ENCODE results near the gene TMSB4X.

TMSB4X gene

GRCh38 chrX:12985331-12985730, 10.4 kb downstream of the TMSB4X start:
- H3K79me2 ChIP-seq (ENCODE audit: insufficient read depth, low read length) = no peaks in the 10 kb centered on the region
- H3K9me3 ChIP-seq (ENCODE audit: low read length) = no peaks in the 10 kb centered on the region
- H3F3A ChIP-seq (ENCODE audit: insufficient read depth, low read length) = no peaks in the 10 kb centered on the region
- H3K27ac ChIP-seq (ENCODE audit: low read depth, low read length, poor library complexity, severe bottlenecking) = peak overlapping the region; percentile 28
- no peaks in the 10 kb centered on the region for H3K9me2 ChIP-seq (ENCODE audit: low read depth, low read length)
- no peak overlapping the region for H3K4me3 ChIP-seq (ENCODE audit: low read depth, low read length, poor library complexity, severe bottlenecking)
- no peaks in the 10 kb centered on the region for H3K36me3 ChIP-seq (ENCODE audit: insufficient read depth, low read length)
- no peak overlapping the region for H3K4me2 ChIP-seq (ENCODE audit: low read length)
- TF ChIP-seq, protein P1, sequence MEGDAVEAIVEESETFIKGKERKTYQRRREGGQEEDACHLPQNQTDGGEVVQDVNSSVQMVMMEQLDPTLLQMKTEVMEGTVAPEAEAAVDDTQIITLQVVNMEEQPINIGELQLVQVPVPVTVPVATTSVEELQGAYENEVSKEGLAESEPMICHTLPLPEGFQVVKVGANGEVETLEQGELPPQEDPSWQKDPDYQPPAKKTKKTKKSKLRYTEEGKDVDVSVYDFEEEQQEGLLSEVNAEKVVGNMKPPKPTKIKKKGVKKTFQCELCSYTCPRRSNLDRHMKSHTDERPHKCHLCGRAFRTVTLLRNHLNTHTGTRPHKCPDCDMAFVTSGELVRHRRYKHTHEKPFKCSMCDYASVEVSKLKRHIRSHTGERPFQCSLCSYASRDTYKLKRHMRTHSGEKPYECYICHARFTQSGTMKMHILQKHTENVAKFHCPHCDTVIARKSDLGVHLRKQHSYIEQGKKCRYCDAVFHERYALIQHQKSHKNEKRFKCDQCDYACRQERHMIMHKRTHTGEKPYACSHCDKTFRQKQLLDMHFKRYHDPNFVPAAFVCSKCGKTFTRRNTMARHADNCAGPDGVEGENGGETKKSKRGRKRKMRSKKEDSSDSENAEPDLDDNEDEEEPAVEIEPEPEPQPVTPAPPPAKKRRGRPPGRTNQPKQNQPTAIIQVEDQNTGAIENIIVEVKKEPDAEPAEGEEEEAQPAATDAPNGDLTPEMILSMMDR (IDR thresholded peaks at IDR 0.05; ENCODE audit: low read length) = no peak
- TF ChIP-seq EZH2 (IDR thresholded peaks at IDR 0.05; ENCODE audit: borderline replicate concordance, low read length) = no peak
- peaks cover 37% of the 10 kb centered on the region for H3K4me1 ChIP-seq (ENCODE audit: insufficient read depth, low read length, severe bottlenecking)
- no peak overlapping the region for H2AFZ ChIP-seq (ENCODE audit: low read length)
- no peaks in the 10 kb centered on the region for H4K20me1 ChIP-seq (ENCODE audit: insufficient read depth, low read length)
- H3K27me3 ChIP-seq (ENCODE audit: insufficient read depth, low read length) = no peaks in the 10 kb centered on the region
- no peak overlapping the region for H3K9ac ChIP-seq (ENCODE audit: low read length)

GRCh38 chrX:12986164-12986779, 11.4 kb downstream of the TMSB4X start:
- Histone ChIP-seq H3K4me3 (ENCODE audit: low read depth, low read length, poor library complexity, severe bottlenecking) (no peak overlapping the region), H3K9me3 (ENCODE audit: low read length) (no peaks in the 10 kb centered on the region), H3K36me3 (ENCODE audit: insufficient read depth, low read length) (no peaks in the 10 kb centered on the region), H3K27ac (ENCODE audit: low read depth, low read length, poor library complexity, severe bottlenecking) (no peak overlapping the region), H3K79me2 (ENCODE audit: insufficient read depth, low read length) (no peaks in the 10 kb centered on the region), H4K20me1 (ENCODE audit: insufficient read depth, low read length) (no peaks in the 10 kb centered on the region), H3K9ac (ENCODE audit: low read length) (no peak overlapping the region), H3F3A (ENCODE audit: insufficient read depth, low read length) (no peaks in the 10 kb centered on the region), H3K9me2 (ENCODE audit: low read depth, low read length) (no peaks in the 10 kb centered on the region), H3K27me3 (ENCODE audit: insufficient read depth, low read length) (no peaks in the 10 kb centered on the region), H3K4me1 (ENCODE audit: insufficient read depth, low read length, severe bottlenecking) (peaks cover 44% of the 10 kb centered on the region), H2AFZ (ENCODE audit: low read length) (no peak overlapping the region), H3K4me2 (ENCODE audit: low read length) (no peak overlapping the region)
- TF ChIP-seq EZH2 (IDR thresholded peaks at IDR 0.05; ENCODE audit: borderline replicate concordance, low read length) = no peak
- TF ChIP-seq, protein P1 (IDR thresholded peaks at IDR 0.05; ENCODE audit: low read length) = no peak

DNA sequence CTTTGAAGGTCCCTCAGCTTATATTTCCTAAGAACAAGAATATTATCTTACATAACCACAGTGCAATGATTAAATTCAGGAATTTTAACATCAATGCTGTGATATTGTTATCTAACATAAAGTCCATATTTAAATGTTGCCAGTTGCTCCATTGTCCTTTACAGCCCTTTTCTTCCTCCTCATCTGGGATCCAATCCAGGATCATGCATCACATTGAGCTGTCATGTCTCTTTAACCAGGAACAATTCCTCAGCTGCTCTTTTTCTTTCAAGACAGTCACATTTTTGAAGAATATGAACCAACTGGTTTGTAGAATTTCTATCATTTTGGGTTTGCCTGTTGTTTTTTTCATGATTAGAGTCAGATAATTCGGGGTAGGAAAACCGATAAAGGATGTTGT, 12.0 kb downstream of the TMSB4X start:
- no peak overlapping the region for H2AFZ ChIP-seq (ENCODE audit: low read length)
- no peaks in the 10 kb centered on the region for H4K20me1 ChIP-seq (ENCODE audit: insufficient read depth, low read length)
- no peaks in the 10 kb centered on the region for H3K9me2 ChIP-seq (ENCODE audit: low read depth, low read length)
- H3K4me2 ChIP-seq (ENCODE audit: low read length) = no peak overlapping the region
- H3K4me3 ChIP-seq (ENCODE audit: low read depth, low read length, poor library complexity, severe bottlenecking) = no peak overlapping the region
- H3K27ac ChIP-seq (ENCODE audit: low read depth, low read length, poor library complexity, severe bottlenecking) = no peak overlapping the region
- no peaks in the 10 kb centered on the region for H3F3A ChIP-seq (ENCODE audit: insufficient read depth, low read length)
- H3K9me3 ChIP-seq (ENCODE audit: low read length) = no peaks in the 10 kb centered on the region
- no peaks in the 10 kb centered on the region for H3K79me2 ChIP-seq (ENCODE audit: insufficient read depth, low read length)
- TF ChIP-seq, protein P1 (IDR thresholded peaks at IDR 0.05; ENCODE audit: low read length) = no peak
- no peak for TF ChIP-seq EZH2 (IDR thresholded peaks at IDR 0.05; ENCODE audit: borderline replicate concordance, low read length)
- no peaks in the 10 kb centered on the region for H3K27me3 ChIP-seq (ENCODE audit: insufficient read depth, low read length)
- peaks cover 38% of the 10 kb centered on the region for H3K4me1 ChIP-seq (ENCODE audit: insufficient read depth, low read length, severe bottlenecking)
- H3K9ac ChIP-seq (ENCODE audit: low read length) = no peak overlapping the region
- H3K36me3 ChIP-seq (ENCODE audit: insufficient read depth, low read length) = no peaks in the 10 kb centered on the region
